Activated CD4-positive, alpha-beta T cell treated with anti-CD3 and anti-CD28 coated beads for 36 hours (primary cell): Measurements from ENCODE around the gene TINAG. TPM values are rescaled to one million over a fixed set of nuclear protein-coding genes. Genes with fewer than 3 reads are reported as not detected.

Experiments
- ATAC-seq: fragments of 200-7000 bp; cut with Tn5 transposase; one replicate; pipeline ENCODE4 v1.10.0; 2021; ENCODE audit warnings: mild to moderate bottlenecking, moderate library complexity
- CTCF ChIA-PET: fragments of 350-600 bp; sonication (Branson Sonifier 250); formaldehyde crosslinking; loops from one replicate; lab custom pipeline; 2021; ENCODE audit warnings: antibody characterized with exemption; lab: Charles Lee
- POLR2A ChIA-PET: fragments of 350-600 bp; sonication (Branson Sonifier 250); formaldehyde crosslinking; loops from one replicate; lab custom pipeline; 2021; ENCODE audit warnings: antibody characterized with exemption, inconsistent platforms; lab: Charles Lee
- DNase-seq: peaks from one replicate; pipeline ENCODE4 v3.0.0-alpha.2; 2020
- H3K27ac Mint-ChIP-seq: one replicate; pipeline ENCODE4 v1.8.0; 2021; ENCODE audit warnings: mixed read lengths
- H3K27me3 Mint-ChIP-seq: one replicate; pipeline ENCODE4 v1.8.0; 2021; ENCODE audit warnings: mixed read lengths
- H3K36me3 Mint-ChIP-seq: one replicate; pipeline ENCODE4 v1.8.0; 2021; ENCODE audit warnings: low read depth, mixed read lengths
- H3K4me1 Mint-ChIP-seq: one replicate; pipeline ENCODE4 v1.8.0; 2021; ENCODE audit warnings: mixed read lengths
- H3K4me3 Mint-ChIP-seq: one replicate; pipeline ENCODE4 v1.8.0; 2021; ENCODE audit warnings: mild to moderate bottlenecking, moderate library complexity, mixed read lengths
- H3K9me3 Mint-ChIP-seq: one replicate; pipeline ENCODE4 v1.8.0; 2021; ENCODE audit warnings: low read depth, mixed read lengths
- intact Hi-C, 2 experiments: fragments of 100-400 bp; cut with DNase I in 1 of 2; cut with micrococcal nuclease in 1 of 2; formaldehyde crosslinking; loops; one replicate each; pipeline versions ENCODE4 v1.14.2 to v1.15.1; 2022 to 2024; cut with DNase I, micrococcal nuclease
- total RNA-seq, 2 experiments: library from RNA; stranded (reverse); gene quantifications; one replicate each; pipeline ENCODE4 v1.2.3, GENCODE V29; 2021

The TINAG gene, protein sequence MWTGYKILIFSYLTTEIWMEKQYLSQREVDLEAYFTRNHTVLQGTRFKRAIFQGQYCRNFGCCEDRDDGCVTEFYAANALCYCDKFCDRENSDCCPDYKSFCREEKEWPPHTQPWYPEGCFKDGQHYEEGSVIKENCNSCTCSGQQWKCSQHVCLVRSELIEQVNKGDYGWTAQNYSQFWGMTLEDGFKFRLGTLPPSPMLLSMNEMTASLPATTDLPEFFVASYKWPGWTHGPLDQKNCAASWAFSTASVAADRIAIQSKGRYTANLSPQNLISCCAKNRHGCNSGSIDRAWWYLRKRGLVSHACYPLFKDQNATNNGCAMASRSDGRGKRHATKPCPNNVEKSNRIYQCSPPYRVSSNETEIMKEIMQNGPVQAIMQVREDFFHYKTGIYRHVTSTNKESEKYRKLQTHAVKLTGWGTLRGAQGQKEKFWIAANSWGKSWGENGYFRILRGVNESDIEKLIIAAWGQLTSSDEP
- not detected for total RNA-seq

DNA sequence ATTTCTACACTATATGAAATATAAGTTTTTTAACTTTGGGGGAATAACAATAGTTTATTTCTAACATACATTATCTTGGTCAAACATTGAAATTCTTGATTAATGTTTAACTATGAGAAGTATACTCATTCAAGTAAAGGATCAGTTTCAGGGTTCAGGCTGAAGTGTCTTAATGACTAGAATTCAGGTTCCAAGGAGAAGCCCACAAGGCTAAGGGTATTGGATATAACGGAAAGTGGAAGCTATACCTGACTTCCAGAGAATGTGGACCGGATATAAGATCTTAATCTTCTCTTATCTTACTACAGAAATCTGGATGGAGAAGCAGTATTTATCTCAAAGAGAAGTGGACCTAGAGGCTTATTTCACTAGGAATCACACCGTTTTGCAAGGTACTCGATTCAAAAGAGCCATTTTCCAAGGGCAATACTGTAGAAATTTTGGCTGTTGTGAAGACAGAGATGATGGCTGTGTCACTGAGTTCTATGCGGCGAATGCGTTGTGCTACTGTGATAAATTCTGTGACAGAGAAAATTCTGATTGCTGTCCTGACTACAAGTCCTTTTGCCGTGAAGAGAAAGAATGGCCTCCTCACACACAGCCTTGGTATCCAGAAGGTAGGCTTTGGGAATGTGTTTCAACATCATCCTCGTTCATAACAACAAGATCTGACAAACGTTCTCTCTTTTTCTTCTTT lies at the start of gene TINAG:
TSS of gene TINAG (plus strand) at position 153 of the 697 bp plus-strand sequence. CDS start at position 263, 110 bp downstream.
- ChIA-PET POLR2A (no interaction called here), CTCF (no interaction called here)
- Mint-ChIP-seq H3K4me1 (no peaks in the 10 kb centered on the region), H3K36me3 (no peaks in the 10 kb centered on the region), H3K27me3 (no peaks in the 10 kb centered on the region), H3K27ac (no peak within 1 kb of the TSS), H3K9me3 (no peaks in the 10 kb centered on the region), H3K4me3 (no peak within 1 kb of the TSS)
- ATAC-seq (no peak), DNase-seq (no peak)
- intact Hi-C loops: no loop called here

DNA sequence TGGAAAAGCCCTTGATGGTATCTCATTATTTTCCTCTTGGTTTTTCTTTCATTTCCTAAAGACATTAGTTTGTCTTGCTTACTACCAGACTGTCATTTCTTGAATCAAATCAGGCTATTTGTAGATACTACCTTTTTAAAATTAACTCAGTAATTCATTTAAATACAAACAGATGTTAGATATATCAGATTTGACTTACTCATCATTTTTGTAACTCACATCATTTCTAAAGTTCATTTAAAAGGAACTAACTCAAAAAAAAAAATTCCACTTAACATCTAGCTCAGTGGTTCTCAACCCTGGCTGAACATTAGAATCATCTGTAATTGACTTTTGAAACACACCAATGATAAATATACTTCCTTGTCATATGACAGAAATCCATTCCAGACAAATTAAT lies 48.2 kb upstream of the TINAG start:
- ChIA-PET POLR2A (no interaction called here), CTCF (no interaction called here)
- ATAC-seq (no peak), DNase-seq (no peak)
- Mint-ChIP-seq H3K4me1 (no peaks in the 10 kb centered on the region), H3K9me3 (no peaks in the 10 kb centered on the region), H3K27me3 (no peaks in the 10 kb centered on the region), H3K36me3 (no peaks in the 10 kb centered on the region), H3K4me3 (no peak overlapping the region), H3K27ac (no peak overlapping the region)
- intact Hi-C loops: loop anchor here in 1 of 2 experiments (10.0 kb wide), 1 partner anchor 275 kb away; no protein-coding TSS in a partner anchor

DNA sequence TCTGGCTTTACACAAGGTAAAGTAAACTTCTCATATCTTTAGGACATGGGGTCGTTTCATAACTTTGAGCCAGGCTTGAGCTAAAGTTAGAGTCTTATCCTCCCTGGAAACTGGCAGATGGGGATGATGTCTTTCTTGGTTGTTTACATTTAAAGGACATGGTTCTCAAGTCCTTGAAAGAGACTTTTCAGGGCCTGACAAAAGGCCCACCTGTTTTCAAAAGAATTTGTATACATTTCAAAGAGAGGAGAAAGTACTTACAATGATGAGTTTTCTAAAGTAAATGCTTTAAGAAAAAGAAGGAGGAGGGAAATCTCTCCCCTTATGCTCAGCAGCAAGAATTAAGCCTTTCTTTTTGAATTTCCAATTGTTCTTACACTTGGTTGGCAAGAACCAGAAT lies 45.7 kb upstream of the TINAG start:
- Mint-ChIP-seq H3K36me3 (no peaks in the 10 kb centered on the region), H3K4me3 (no peak overlapping the region), H3K4me1 (no peaks in the 10 kb centered on the region), H3K27ac (no peak overlapping the region), H3K9me3 (no peaks in the 10 kb centered on the region), H3K27me3 (no peaks in the 10 kb centered on the region)
- intact Hi-C loops: loop anchor here in 1 of 2 experiments (10.0 kb wide), 1 partner anchor 278 kb away; no protein-coding TSS in a partner anchor
- ChIA-PET CTCF (no interaction called here), POLR2A (no interaction called here)
- DNase-seq (no peak), ATAC-seq (no peak)

DNA sequence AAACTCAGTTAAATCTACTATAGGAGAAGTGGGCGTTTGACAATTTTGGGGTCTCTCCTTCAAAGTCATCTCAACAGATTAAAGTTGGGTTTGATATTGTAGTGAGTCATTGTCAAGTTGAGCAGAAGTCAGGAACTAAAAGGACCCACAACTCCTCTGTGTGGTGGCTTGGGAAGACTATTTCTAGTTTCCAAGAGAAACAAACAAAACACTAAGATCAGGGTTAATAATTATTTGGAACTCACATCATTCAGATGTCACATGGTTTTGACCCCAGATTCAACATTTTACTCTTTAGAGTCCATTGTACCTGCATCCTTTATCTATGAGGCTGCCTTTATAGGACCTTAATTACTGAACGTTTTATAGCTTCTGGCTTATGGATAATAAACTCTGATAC lies 45.3 kb upstream of the TINAG start:
- no peaks in the 10 kb centered on the region for H3K27me3 Mint-ChIP-seq
- H3K4me3 Mint-ChIP-seq: no peak overlapping the region
- no peak for ATAC-seq
- H3K27ac Mint-ChIP-seq: no peak overlapping the region
- intact Hi-C loops: loop anchor here in 1 of 2 experiments (10.0 kb wide), 1 partner anchor 278 kb away; no protein-coding TSS in a partner anchor
- H3K4me1 Mint-ChIP-seq: no peaks in the 10 kb centered on the region
- H3K9me3 Mint-ChIP-seq: no peaks in the 10 kb centered on the region
- H3K36me3 Mint-ChIP-seq: no peaks in the 10 kb centered on the region
- ChIA-PET CTCF (no interaction called here), POLR2A (no interaction called here)
- no peak for DNase-seq

DNA sequence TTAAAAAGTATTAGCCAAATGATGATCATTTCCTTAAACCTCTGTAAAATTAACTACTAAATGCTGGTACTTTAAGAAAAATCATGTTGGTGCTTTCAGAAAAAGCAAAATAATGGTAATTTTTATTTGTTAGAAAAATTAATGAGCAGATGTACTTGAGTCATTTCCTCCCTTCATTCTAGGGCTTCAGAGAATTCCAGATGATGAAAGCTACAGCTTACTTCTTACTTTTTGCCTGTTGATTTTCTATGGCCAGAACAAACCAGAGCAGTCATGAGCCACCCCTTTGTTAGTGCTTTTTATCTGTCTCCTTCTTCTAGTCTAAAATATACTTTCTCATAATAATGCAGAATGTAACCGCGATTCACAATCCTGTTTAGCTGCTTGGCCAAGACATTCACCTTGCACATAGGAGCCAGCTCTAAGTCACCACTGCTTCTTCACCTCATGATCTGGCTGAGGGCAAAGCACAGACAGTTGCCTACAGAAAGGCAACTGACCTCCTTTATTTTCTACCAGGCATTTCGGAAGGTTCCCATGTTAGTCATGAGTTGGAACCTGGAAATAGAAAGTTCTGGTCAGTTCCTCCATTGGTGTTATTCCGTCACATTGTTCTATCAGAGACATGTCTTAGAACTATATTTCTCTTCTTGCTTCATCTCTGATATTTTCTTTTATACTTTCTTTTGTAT lies 43.5 kb upstream of the TINAG start:
- CTCF ChIA-PET: no interaction called here
- POLR2A ChIA-PET: no interaction called here
- Mint-ChIP-seq H3K4me1 (no peaks in the 10 kb centered on the region), H3K9me3 (no peaks in the 10 kb centered on the region), H3K27ac (no peak overlapping the region), H3K27me3 (peaks cover 3% of the 10 kb centered on the region), H3K4me3 (no peak overlapping the region), H3K36me3 (no peaks in the 10 kb centered on the region)
- intact Hi-C loops: loop anchor here (5.0 to 10.0 kb wide), 2 partner anchors 277 to 280 kb away; no protein-coding TSS in a partner anchor
- DNase-seq (no peak), ATAC-seq (no peak)

DNA sequence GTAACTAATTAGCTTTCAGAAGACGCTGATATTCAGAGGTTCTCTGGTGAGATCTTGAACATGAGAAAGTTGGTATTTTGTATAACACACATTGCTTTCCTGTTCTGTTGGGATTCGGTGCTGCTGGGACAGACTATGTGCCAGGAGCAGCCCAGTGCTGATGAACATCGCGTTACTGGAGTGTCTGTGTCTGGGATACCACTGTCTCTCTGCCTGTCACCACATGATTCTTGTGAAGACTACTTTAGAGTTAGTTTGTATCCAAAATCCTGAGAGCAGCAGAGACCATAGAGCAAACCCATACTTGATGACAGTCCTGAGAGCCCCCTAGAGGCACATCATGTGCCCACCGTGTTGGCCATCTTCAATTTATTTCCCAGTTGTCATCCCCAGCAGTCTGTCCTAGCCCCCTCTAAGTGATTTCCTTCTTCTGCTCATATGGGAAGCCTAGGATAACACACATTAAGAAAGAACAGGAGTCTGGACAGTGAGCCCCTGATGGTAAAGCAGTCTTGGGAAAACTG lies 41.8 kb upstream of the TINAG start:
- no peak overlapping the region for H3K27ac Mint-ChIP-seq
- CTCF ChIA-PET: interaction anchor here (1.0 kb wide), 1 partner anchor 29 kb away, joined by 4 read pairs; no protein-coding TSS in a partner anchor
- no peak overlapping the region for H3K4me3 Mint-ChIP-seq
- no peaks in the 10 kb centered on the region for H3K36me3 Mint-ChIP-seq
- DNase-seq (no peak), ATAC-seq (no peak)
- intact Hi-C loops: loop anchor here (5.0 to 10.0 kb wide), 2 partner anchors 279 to 282 kb away; no protein-coding TSS in a partner anchor
- H3K9me3 Mint-ChIP-seq: no peaks in the 10 kb centered on the region
- POLR2A ChIA-PET: no interaction called here
- H3K27me3 Mint-ChIP-seq: peaks cover 3% of the 10 kb centered on the region
- H3K4me1 Mint-ChIP-seq: no peaks in the 10 kb centered on the region

DNA sequence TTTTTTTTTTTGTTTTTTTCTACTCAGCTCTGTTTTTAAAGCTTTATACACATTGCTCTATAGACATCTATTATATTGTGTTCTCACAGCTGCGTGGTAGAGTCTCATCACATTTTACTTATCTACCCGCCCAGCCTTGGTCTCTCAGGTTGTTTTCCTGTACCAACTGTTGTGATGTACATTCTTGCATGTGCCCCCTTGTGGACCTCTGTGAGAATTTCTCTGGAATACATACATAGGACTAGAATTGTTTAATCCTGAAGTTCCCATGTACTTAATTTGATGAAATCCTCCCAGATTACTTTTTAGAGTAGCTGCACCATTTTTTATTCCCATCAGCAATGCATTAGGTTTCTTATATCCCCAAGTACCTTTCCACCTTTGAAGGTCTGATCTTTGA lies 40.4 kb upstream of the TINAG start:
- no peak overlapping the region for H3K4me3 Mint-ChIP-seq
- CTCF ChIA-PET: no interaction called here
- DNase-seq (no peak), ATAC-seq (no peak)
- no peak overlapping the region for H3K27ac Mint-ChIP-seq
- H3K27me3 Mint-ChIP-seq: peaks cover 3% of the 10 kb centered on the region
- H3K4me1 Mint-ChIP-seq: no peaks in the 10 kb centered on the region
- POLR2A ChIA-PET: no interaction called here
- H3K9me3 Mint-ChIP-seq: no peaks in the 10 kb centered on the region
- H3K36me3 Mint-ChIP-seq: no peaks in the 10 kb centered on the region
- intact Hi-C loops: loop anchor here (5.0 to 10.0 kb wide), 2 partner anchors 280 to 283 kb away; no protein-coding TSS in a partner anchor

DNA sequence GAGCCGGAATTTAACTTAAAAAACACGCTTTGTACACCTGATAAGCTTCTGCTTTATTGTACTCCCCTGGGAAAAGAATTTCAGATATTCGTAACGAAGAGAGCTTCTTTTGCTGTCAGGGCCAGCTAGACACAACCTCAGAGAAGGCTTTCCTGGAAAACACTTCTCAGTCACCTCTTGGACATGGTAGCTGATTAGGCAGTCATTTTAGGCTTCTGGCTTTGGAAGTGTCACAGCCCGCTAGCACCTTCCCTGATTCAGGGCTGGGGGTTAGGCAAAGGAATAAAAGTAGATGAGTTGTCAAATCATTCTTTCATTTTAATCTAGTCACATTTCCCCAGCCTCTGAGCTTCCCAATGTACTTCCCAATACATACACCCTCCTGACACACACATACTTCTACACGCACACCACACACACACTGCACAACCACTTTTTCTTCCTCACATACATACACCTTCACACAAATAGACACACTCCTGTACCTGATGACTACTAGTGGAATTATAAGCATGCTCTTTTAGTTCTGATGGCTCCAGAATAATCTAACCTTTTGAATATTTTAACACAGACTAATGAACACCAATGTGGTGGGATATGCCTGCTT lies 34.9 kb upstream of the TINAG start:
- intact Hi-C loops: no loop called here

DNA sequence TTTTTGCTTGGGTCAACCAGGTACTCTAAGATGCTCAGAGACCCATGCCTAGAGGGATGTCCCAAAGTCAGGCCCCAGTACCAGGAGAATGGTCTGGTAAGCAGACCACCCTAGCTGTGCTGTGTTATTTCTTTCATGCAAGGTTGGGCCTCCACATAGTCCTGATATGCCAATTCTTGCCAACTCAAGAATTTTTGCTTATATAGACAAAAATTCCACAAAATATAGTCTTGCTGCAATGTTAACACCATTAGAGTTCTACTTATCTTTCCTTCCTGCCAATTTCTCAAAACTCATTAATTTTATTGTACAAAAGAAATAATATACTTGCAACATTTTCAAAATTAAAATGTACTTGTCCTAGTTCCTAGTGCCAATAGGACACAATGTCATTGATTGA lies 33.9 kb upstream of the TINAG start:
- no peak overlapping the region for H3K4me3 Mint-ChIP-seq
- DNase-seq (no peak), ATAC-seq (no peak)
- H3K9me3 Mint-ChIP-seq: peaks cover 2% of the 10 kb centered on the region
- H3K4me1 Mint-ChIP-seq: no peaks in the 10 kb centered on the region
- CTCF ChIA-PET: no interaction called here
- peaks cover 2% of the 10 kb centered on the region for H3K27me3 Mint-ChIP-seq
- H3K27ac Mint-ChIP-seq: no peak overlapping the region
- POLR2A ChIA-PET: no interaction called here
- H3K36me3 Mint-ChIP-seq: no peaks in the 10 kb centered on the region
- intact Hi-C loops: no loop called here

More for the DNA sequence above, 34.9 kb upstream of the TINAG start:
- DNase-seq (no peak), ATAC-seq (no peak)
- ChIA-PET CTCF (no interaction called here), POLR2A (no interaction called here)
- H3K27me3 Mint-ChIP-seq: peaks cover 5% of the 10 kb centered on the region
- no peaks in the 10 kb centered on the region for H3K4me1 Mint-ChIP-seq
- no peak overlapping the region for H3K4me3 Mint-ChIP-seq
- no peak overlapping the region for H3K27ac Mint-ChIP-seq
- peaks cover 2% of the 10 kb centered on the region for H3K9me3 Mint-ChIP-seq
- no peaks in the 10 kb centered on the region for H3K36me3 Mint-ChIP-seq

DNA sequence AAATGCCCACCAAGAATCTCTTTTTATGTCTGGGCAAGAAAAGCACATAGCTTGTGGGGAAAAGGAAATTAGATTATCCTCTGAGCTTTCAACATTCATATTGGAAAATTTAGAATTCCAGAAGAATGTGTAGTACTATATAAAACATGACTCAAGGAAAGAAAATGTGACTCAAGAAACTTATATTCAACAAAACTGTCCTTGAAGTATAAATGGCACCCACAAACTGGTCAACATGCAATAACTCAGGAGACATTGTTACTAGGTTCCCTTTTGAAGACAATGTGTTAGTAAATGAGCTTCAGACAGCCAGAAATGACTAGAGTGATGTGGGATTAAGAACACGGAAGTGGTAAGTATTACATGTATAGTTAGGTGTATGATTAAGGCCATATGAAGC lies 26.1 kb upstream of the TINAG start:
- intact Hi-C loops: no loop called here
- peaks cover under 1% of the 10 kb centered on the region for H3K27me3 Mint-ChIP-seq
- ATAC-seq (no peak), DNase-seq (no peak)
- peaks cover 2% of the 10 kb centered on the region for H3K9me3 Mint-ChIP-seq
- CTCF ChIA-PET: no interaction called here
- H3K27ac Mint-ChIP-seq: no peak overlapping the region
- no peaks in the 10 kb centered on the region for H3K36me3 Mint-ChIP-seq
- H3K4me3 Mint-ChIP-seq: no peak overlapping the region
- no peaks in the 10 kb centered on the region for H3K4me1 Mint-ChIP-seq
- POLR2A ChIA-PET: no interaction called here
